ENCODE data around the gene SH3RF3.

Gene SH3RF3

GRCh38 chr2:109094144-109094543 lies 34.9 kb upstream of the SH3RF3 start:
- no peak for TF ChIP-seq CTCF (IDR thresholded peaks at IDR 0.05; ENCODE audit: control insufficient read depth, insufficient read depth, low read depth, low read length, missing control alignments)
- no peak for DNase-seq (ENCODE audit: low read depth)
- no peak overlapping the region for H3K4me3 ChIP-seq (ENCODE audit: control insufficient read depth, low read depth, low read length)

- TF ChIP-seq CTCF (IDR thresholded peaks at IDR 0.05; ENCODE audit: control insufficient read depth, insufficient read depth, low read depth, low read length, missing control alignments): no peak
- H3K4me3 ChIP-seq (ENCODE audit: control insufficient read depth, low read depth, low read length): no peak overlapping the region
- DNase-seq (ENCODE audit: low read depth): no peak
Measured at GRCh38 chr2:109098251-109098920, 30.6 kb upstream of the SH3RF3 start.

DNA sequence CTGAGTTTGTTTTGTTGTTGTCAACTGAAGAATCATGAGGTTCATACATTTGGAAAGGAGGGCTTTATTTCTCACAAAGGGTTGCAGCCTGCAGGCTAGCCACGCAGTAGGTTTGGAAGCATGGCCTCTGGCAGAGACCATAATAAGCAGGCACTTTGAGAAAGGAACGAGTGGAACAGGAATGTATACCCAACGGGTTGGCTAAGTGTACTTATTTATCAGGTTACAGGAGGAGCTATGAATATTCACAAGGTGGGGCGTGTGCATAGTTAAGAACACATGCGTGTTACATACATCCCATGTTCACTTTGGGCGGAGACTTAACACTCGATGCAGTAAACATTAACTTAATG lies 30.1 kb upstream of the SH3RF3 start:
- no peak for DNase-seq (ENCODE audit: low read depth)
- TF ChIP-seq CTCF (IDR thresholded peaks at IDR 0.05; ENCODE audit: control insufficient read depth, insufficient read depth, low read depth, low read length, missing control alignments): no peak
- H3K4me3 ChIP-seq (ENCODE audit: control insufficient read depth, low read depth, low read length): no peak overlapping the region

- H3K4me3 ChIP-seq (ENCODE audit: control insufficient read depth, low read depth, low read length): no peak overlapping the region
- TF ChIP-seq CTCF (IDR thresholded peaks at IDR 0.05; ENCODE audit: control insufficient read depth, insufficient read depth, low read depth, low read length, missing control alignments): no peak
- DNase-seq (ENCODE audit: low read depth): no peak
Measured at GRCh38 chr2:109102588-109103233, 26.3 kb upstream of the SH3RF3 start.

- no peak for DNase-seq (ENCODE audit: low read depth)
- TF ChIP-seq CTCF (IDR thresholded peaks at IDR 0.05; ENCODE audit: control insufficient read depth, insufficient read depth, low read depth, low read length, missing control alignments): no peak
- no peak overlapping the region for H3K4me3 ChIP-seq (ENCODE audit: control insufficient read depth, low read depth, low read length)
Measured at GRCh38 chr2:109105113-109105512, 23.9 kb upstream of the SH3RF3 start.

GRCh38 chr2:109108740-109109139 lies 20.3 kb upstream of the SH3RF3 start:
- TF ChIP-seq CTCF (IDR thresholded peaks at IDR 0.05; ENCODE audit: control insufficient read depth, insufficient read depth, low read depth, low read length, missing control alignments): no peak
- no peak for DNase-seq (ENCODE audit: low read depth)

More at GRCh38 chr2:109108740-109109139, 20.3 kb upstream of the SH3RF3 start:
- no peak overlapping the region for H3K4me3 ChIP-seq (ENCODE audit: control insufficient read depth, low read depth, low read length)
